Measurements from ENCODE around the gene IRS1. TPM values are rescaled to one million over a fixed set of nuclear protein-coding genes. Genes with fewer than 3 reads are reported as not detected.

IRS1 gene
- total RNA-seq, 1 donor from 2014 or later = 15.9 TPM

DNA sequence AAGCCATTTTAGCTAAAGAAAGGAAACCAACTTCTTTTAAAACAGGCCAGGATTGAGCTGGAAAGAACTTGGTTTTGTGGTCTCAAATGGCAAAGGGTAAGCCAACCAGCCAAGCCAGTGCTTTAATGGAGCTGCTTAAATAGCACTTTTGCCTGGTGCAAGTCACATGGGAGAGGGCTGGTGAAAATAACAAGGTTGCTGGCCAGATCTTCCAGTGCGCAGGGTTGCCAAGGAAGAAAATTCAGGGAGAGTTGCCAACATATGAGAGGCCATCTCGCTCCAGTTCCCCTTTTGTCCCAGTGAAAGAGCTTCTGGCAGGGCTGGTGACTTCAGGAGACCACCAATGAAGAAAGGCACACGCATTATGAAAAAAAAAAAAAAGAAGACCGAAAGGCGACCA, 57.3 kb downstream of the IRS1 start:
- ATAC-seq (peak; percentile 92), DNase-seq (ENCODE audit: missing footprints) (peak; percentile 64)
- intact Hi-C loops (cut with DNase I) = loop anchor here (2.0 kb wide), 1 partner anchor 48 kb away; no protein-coding TSS in a partner anchor

- intact Hi-C loops (cut with DNase I) = no loop called here
- no peak for ATAC-seq
- DNase-seq (ENCODE audit: missing footprints) = no peak
These were observed 59.5 kb downstream of the IRS1 start for GRCh38 chr2:226740039-226740648.

- intact Hi-C loops (cut with DNase I) = loop anchor here (5.0 kb wide), 2 partner anchors 33 to 47 kb away; no protein-coding TSS in a partner anchor
- ATAC-seq (peak; percentile 26), DNase-seq (ENCODE audit: missing footprints) (no peak)
These were observed 60.0 kb downstream of the IRS1 start for GRCh38 chr2:226739545-226740030.

DNA sequence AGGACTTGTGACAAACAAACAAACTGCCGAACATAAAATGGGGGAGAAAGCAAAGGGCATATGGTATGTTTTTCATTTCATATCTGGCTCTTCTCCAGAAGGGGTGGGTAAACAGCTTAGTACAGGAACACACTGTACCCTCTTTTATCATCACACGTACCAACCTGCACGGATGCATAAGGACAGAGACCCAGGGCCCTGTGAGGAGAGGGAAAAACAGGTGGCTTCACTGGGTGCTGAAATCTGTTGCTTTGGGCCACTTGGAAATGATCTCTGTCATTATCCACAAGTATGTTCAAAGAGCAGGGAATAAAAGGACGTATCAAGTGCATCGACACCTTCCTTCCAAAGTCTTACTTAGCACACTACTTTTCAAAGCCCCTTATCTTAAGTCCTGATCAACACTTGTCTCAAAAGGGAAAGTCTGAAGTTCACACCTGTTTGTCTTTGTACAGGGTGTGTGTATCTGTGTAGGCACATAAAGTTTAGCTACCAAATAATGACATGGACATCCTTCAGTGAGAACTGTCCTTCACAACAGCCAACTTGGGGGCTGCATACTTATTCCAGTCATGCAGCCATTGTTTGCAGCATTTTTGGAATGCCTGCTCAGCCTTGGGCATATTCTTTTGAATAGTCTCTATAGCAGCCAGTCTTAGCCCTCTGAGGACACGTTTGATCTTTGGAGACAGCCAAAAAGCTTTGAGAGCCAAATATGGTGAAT, 60.6 kb downstream of the IRS1 start:
- peak; percentile 2 for ATAC-seq
- intact Hi-C loops (cut with DNase I) = loop anchor here (5.0 kb wide), 2 partner anchors 33 to 47 kb away; no protein-coding TSS in a partner anchor

DNA sequence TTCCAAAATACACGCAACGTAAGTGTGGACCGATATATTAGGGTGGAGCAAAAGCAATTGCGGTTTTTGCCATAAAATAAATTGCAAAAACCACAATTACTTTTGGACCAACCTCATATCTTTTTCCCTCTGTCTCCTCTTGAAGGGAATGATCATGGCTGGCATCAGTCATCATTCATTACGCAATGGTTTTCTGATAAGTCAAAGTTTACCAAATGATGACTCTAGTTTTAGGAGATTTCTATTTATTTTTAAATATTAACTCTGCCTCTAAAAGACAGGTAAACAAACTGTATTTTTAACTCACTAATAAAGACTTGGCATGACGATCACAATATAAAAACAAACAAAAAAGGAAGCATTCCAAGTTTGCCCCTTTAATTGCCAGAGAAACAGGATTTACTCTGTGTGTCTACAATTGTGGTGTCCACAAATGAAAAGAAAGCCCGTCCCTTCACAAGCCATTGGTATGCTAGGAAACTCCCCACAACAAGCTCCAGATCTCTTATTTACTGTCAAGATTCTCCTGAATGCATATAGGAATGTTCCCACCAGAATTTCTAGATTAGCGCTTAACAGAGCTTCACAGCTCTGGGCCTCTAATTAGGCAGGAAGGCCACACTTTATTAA, 61.3 kb downstream of the IRS1 start:
- ATAC-seq (no peak), DNase-seq (ENCODE audit: missing footprints) (no peak)
- intact Hi-C loops (cut with DNase I) = loop anchor here (5.0 kb wide), 2 partner anchors 34 to 46 kb away; no protein-coding TSS in a partner anchor

More for the DNA sequence above, 60.6 kb downstream of the IRS1 start:
- DNase-seq (ENCODE audit: missing footprints) = no peak

GRCh38 chr2:226736382-226736781, 63.2 kb downstream of the IRS1 start:
- no peak for DNase-seq (ENCODE audit: missing footprints)
- no peak for ATAC-seq
- intact Hi-C loops (cut with DNase I) = loop anchor here (5.0 kb wide), 2 partner anchors 36 to 44 kb away; no protein-coding TSS in a partner anchor

- intact Hi-C loops (cut with DNase I) = no loop called here
- DNase-seq (ENCODE audit: missing footprints) (no peak), ATAC-seq (no peak)
These were observed 65.6 kb downstream of the IRS1 start for GRCh38 chr2:226733927-226734564.

DNA sequence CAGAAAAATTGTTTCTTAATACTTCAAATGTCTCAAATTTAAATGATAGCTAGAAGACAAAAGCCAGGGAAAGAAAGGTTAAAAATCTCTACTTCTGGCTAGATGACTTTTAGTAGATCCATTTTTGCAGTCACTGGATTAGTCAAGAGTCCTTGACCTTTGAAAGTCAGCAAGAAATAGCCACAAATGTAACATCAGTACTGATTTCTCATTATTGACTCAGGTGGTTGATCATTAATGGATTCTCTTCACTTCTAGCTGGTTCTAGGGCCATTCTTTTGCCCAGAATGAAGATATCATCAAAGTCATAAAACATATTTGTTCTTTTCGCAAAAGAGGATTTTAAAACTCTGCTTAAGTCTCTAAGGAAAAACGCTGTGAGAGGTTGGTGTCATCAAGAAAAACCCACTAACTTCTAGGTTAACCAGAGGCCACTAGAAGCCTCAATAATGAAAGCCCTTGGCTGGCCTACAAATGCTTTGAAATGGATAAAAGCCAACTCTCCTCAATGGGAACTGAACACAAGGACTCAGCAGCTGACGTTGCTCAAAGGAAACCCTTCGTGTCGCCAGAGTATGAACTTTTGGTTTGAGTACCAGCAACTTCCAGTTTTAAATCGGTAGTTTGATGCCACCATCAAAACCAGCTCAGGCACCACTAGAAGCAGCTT, 66.3 kb downstream of the IRS1 start:
- ATAC-seq (peak; percentile 67), DNase-seq (ENCODE audit: missing footprints) (no peak)
- intact Hi-C loops (cut with DNase I) = no loop called here

DNA sequence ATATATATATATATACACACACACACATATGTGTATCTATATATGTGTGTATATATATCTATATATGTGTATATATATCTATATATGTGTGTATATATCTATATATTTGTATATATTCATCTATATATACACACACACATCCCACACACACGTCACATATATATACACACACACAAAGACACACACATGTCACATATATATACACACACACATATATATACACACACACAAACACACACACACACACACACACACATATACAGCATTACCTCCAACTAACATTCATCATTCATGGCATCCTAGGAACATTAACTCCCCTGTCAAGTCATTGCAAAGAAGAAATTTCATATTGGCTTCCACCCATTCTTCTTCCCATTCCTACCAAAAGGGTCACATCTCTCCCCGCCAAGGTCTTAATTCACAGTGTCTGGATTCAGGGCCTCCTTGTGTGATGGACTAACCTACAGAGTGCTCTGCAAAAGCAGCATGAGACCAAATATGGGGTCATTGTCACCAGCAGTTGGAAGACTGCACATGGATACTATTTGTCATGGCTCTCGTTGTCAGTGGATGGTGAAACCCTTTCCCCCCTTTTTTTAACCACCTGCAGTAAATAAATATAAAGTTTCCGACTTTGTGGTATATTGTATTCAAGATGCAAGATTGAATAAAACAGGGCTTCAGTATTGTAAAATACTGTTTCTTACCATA, 67.0 kb downstream of the IRS1 start:
- no peak for ATAC-seq
- DNase-seq (ENCODE audit: missing footprints) = no peak
- intact Hi-C loops (cut with DNase I) = no loop called here

GRCh38 chr2:226730481-226730880, 69.1 kb downstream of the IRS1 start:
- ATAC-seq = peak; percentile 77
- intact Hi-C loops (cut with DNase I) = no loop called here

GRCh38 chr2:226728996-226729395, 70.6 kb downstream of the IRS1 start:
- ATAC-seq (no peak), DNase-seq (ENCODE audit: missing footprints) (no peak)
- intact Hi-C loops (cut with DNase I) = no loop called here

More at GRCh38 chr2:226730481-226730880, 69.1 kb downstream of the IRS1 start:
- no peak for DNase-seq (ENCODE audit: missing footprints)

- no peak for DNase-seq (ENCODE audit: missing footprints)
- no peak for ATAC-seq
- intact Hi-C loops (cut with DNase I) = no loop called here
These were observed 72.4 kb downstream of the IRS1 start for GRCh38 chr2:226727251-226727650.

- intact Hi-C loops (cut with DNase I) = no loop called here
- ATAC-seq (no peak), DNase-seq (ENCODE audit: missing footprints) (no peak)
These were observed 73.1 kb downstream of the IRS1 start for GRCh38 chr2:226726546-226726945.

- DNase-seq (ENCODE audit: missing footprints) (peak; percentile 16), ATAC-seq (no peak)
These were observed 74.3 kb downstream of the IRS1 start for GRCh38 chr2:226725126-226725860.

DNA sequence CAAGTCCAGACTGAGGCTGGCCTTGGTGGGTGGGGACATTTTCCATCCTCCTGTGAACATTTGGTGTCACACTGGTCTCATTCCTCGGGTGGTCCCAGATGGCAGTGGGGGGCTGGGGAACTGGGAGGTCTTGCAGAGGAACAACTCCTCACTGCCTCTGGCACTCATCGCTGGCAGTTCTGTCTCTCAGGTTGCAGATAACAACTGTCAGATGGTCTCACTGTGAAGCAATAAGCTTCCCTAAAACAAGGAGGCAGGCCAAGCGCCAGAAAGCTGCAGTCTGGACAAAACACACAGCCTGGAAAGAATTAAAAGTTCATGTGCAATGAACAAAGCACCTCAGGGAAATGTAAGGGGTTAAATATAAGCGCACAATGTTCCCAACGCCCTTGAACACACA, 78.1 kb downstream of the IRS1 start:
- DNase-seq (ENCODE audit: missing footprints) (peak; percentile 64), ATAC-seq (no peak)
- intact Hi-C loops (cut with DNase I) = loop anchor here (5.0 kb wide), 1 partner anchor 69 kb away; no protein-coding TSS in a partner anchor

More at GRCh38 chr2:226725126-226725860, 74.3 kb downstream of the IRS1 start:
- intact Hi-C loops (cut with DNase I) = no loop called here

DNA sequence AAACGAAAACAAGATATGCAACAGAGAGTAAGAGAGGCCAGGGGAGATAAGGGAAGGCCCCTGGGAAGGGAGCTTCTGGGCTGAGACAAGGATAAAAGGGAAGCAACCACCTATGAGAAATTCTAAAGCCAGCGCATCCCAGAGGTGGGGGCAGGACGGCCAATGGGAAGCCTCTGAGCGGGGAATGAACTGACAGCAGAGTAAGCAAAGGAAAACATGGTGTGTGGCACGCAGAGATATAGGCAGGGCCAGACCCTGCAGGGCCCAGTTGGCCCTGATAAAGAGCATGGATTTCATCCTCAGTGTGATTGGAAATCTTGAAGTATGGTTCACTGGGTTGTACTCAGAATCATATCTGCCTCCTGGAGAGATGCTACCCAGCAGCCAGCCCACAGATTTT, 78.7 kb downstream of the IRS1 start:
- no peak for ATAC-seq
- intact Hi-C loops (cut with DNase I) = loop anchor here (5.0 kb wide), 1 partner anchor 69 kb away; no protein-coding TSS in a partner anchor
- DNase-seq (ENCODE audit: missing footprints) = peak; percentile 30

- ATAC-seq = no peak
- intact Hi-C loops (cut with DNase I) = no loop called here
These were observed 81.9 kb downstream of the IRS1 start for GRCh38 chr2:226717719-226718118.

More at GRCh38 chr2:226717719-226718118, 81.9 kb downstream of the IRS1 start:
- no peak for DNase-seq (ENCODE audit: missing footprints)
